ENCODE results near the gene AK5. TPM values are rescaled to one million over a fixed set of nuclear protein-coding genes. Genes with fewer than 3 reads are reported as not detected.

Gene AK5
- total RNA-seq, 1 donor from 2014 or later: not detected

- H3K27me3 Mint-ChIP-seq: peaks cover 3% of the 10 kb centered on the region
- no peak for ATAC-seq (ENCODE audit: low read depth)
- H3K4me1 Mint-ChIP-seq: no peaks in the 10 kb centered on the region
These were observed 74.3 kb downstream of the AK5 start for GRCh38 chr1:77356136-77356535.

GRCh38 chr1:77360256-77360655 is 78.4 kb downstream of the AK5 start:
- no peaks in the 10 kb centered on the region for H3K36me3 Mint-ChIP-seq (ENCODE audit: low read depth)
- no peak for ATAC-seq (ENCODE audit: low read depth)

More at GRCh38 chr1:77356136-77356535, 74.3 kb downstream of the AK5 start:
- ChIA-PET CTCF (no interaction called here), POLR2A (no interaction called here)
- Mint-ChIP-seq H3K4me3 (no peak overlapping the region), H3K27ac (no peak overlapping the region), H3K9me3 (no peaks in the 10 kb centered on the region), H3K36me3 (ENCODE audit: low read depth) (no peaks in the 10 kb centered on the region)
- TF ChIP-seq CTCF (IDR thresholded peaks at IDR 0.05): no peak
- intact Hi-C loops (cut with micrococcal nuclease): no loop called here
- no peak for DNase-seq

GRCh38 chr1:77361621-77362020 is 79.8 kb downstream of the AK5 start:
- DNase-seq: no peak

More at GRCh38 chr1:77360256-77360655, 78.4 kb downstream of the AK5 start:
- Mint-ChIP-seq H3K4me3 (no peak overlapping the region), H3K9me3 (no peaks in the 10 kb centered on the region), H3K4me1 (no peaks in the 10 kb centered on the region), H3K27me3 (peaks cover 3% of the 10 kb centered on the region), H3K27ac (no peak overlapping the region)
- intact Hi-C loops (cut with micrococcal nuclease): no loop called here
- no peak for TF ChIP-seq CTCF (IDR thresholded peaks at IDR 0.05)
- ChIA-PET POLR2A (no interaction called here), CTCF (no interaction called here)
- DNase-seq: no peak

GRCh38 chr1:77370161-77370560 is 88.3 kb downstream of the AK5 start:
- POLR2A ChIA-PET: no interaction called here

More at GRCh38 chr1:77361621-77362020, 79.8 kb downstream of the AK5 start:
- Mint-ChIP-seq H3K36me3 (ENCODE audit: low read depth) (no peaks in the 10 kb centered on the region), H3K27ac (no peak overlapping the region), H3K27me3 (no peaks in the 10 kb centered on the region), H3K4me1 (no peaks in the 10 kb centered on the region), H3K4me3 (no peak overlapping the region), H3K9me3 (no peaks in the 10 kb centered on the region)
- POLR2A ChIA-PET: no interaction called here
- no peak for TF ChIP-seq CTCF (IDR thresholded peaks at IDR 0.05)
- intact Hi-C loops (cut with micrococcal nuclease): no loop called here
- CTCF ChIA-PET: no interaction called here
- ATAC-seq (ENCODE audit: low read depth): no peak

GRCh38 chr1:77370583-77371306 is 88.9 kb downstream of the AK5 start:
- Mint-ChIP-seq H3K27ac (no peak overlapping the region), H3K4me1 (no peaks in the 10 kb centered on the region), H3K36me3 (ENCODE audit: low read depth) (no peaks in the 10 kb centered on the region), H3K27me3 (peaks cover 3% of the 10 kb centered on the region), H3K4me3 (no peak overlapping the region), H3K9me3 (no peaks in the 10 kb centered on the region)
- no peak for DNase-seq
- POLR2A ChIA-PET: no interaction called here
- CTCF ChIA-PET: no interaction called here
- no peak for ATAC-seq (ENCODE audit: low read depth)
- TF ChIP-seq CTCF (IDR thresholded peaks at IDR 0.05): no peak
- intact Hi-C loops (cut with micrococcal nuclease): no loop called here

More at GRCh38 chr1:77370161-77370560, 88.3 kb downstream of the AK5 start:
- peaks cover 3% of the 10 kb centered on the region for H3K27me3 Mint-ChIP-seq
- intact Hi-C loops (cut with micrococcal nuclease): no loop called here
- DNase-seq: no peak
- H3K9me3 Mint-ChIP-seq: no peaks in the 10 kb centered on the region
- CTCF ChIA-PET: no interaction called here
- no peak overlapping the region for H3K4me3 Mint-ChIP-seq
- ATAC-seq (ENCODE audit: low read depth): no peak
- H3K36me3 Mint-ChIP-seq (ENCODE audit: low read depth): no peaks in the 10 kb centered on the region
- no peak overlapping the region for H3K27ac Mint-ChIP-seq
- TF ChIP-seq CTCF (IDR thresholded peaks at IDR 0.05): no peak
- no peaks in the 10 kb centered on the region for H3K4me1 Mint-ChIP-seq

Data from activated B cell treated with CpG ODN at 0.5 μM for 24 hours (primary cell).